Activated CD8-positive, alpha-beta memory T cell treated with anti-CD3 and anti-CD28 coated beads, Interleukin-2, amount 50 U/mL, for 24 hours (primary cell): Measurements from ENCODE around the gene AVPR2.

Experiments
- DNase-seq: peaks from one replicate; pipeline ENCODE4 v3.0.0-alpha.2; 2020; ENCODE audit errors: extremely low read depth

AVPR2 gene

GRCh38 chrX:153913701-153914100 lies 9.2 kb downstream of the AVPR2 start:
- DNase-seq: no peak

- DNase-seq: no peak
These were observed 13.4 kb downstream of the AVPR2 start for GRCh38 chrX:153917869-153918268.

GRCh38 chrX:153919281-153919680 lies 14.8 kb downstream of the AVPR2 start:
- no peak for DNase-seq

- DNase-seq: no peak
These were observed 16.1 kb downstream of the AVPR2 start for GRCh38 chrX:153920546-153920945.

- DNase-seq: no peak
These were observed 16.6 kb downstream of the AVPR2 start for GRCh38 chrX:153921070-153921469.

- DNase-seq: no peak
These were observed 17.3 kb downstream of the AVPR2 start for GRCh38 chrX:153921511-153922446.

GRCh38 chrX:153922932-153923857 lies 18.7 kb downstream of the AVPR2 start:
- DNase-seq: no peak

GRCh38 chrX:153924149-153924861 lies 19.8 kb downstream of the AVPR2 start:
- no peak for DNase-seq

- no peak for DNase-seq
These were observed 20.9 kb downstream of the AVPR2 start for GRCh38 chrX:153925387-153925738.

- no peak for DNase-seq
These were observed 21.5 kb downstream of the AVPR2 start, which contains the start of gene ARHGAP4 for GRCh38 chrX:153925739-153926551. TSS of gene ARHGAP4 (minus strand) at chrX:153926264. CDS start at chrX:153926202, 62 bp downstream.

- no peak for DNase-seq
These were observed 22.0 kb downstream of the AVPR2 start for GRCh38 chrX:153926552-153926857.

- DNase-seq: no peak
These were observed 22.6 kb downstream of the AVPR2 start for GRCh38 chrX:153926858-153927671.

- DNase-seq: no peak
These were observed 23.1 kb downstream of the AVPR2 start for GRCh38 chrX:153927672-153927921.

GRCh38 chrX:153927922-153928760 lies 23.7 kb downstream of the AVPR2 start:
- peak; percentile 73 for DNase-seq

- DNase-seq: no peak
These were observed 24.4 kb downstream of the AVPR2 start for GRCh38 chrX:153928846-153929245.

GRCh38 chrX:153929576-153929975 lies 25.1 kb downstream of the AVPR2 start:
- DNase-seq: no peak

- no peak for DNase-seq
These were observed 25.8 kb downstream of the AVPR2 start for GRCh38 chrX:153930011-153930910.

- no peak for DNase-seq
These were observed 26.7 kb downstream of the AVPR2 start for GRCh38 chrX:153931151-153931550.

GRCh38 chrX:153931748-153932147 lies 27.3 kb downstream of the AVPR2 start:
- DNase-seq: no peak
